Measurements from ENCODE around the gene SNU13.

GRCh38 chr22:41722496-41722895, 33.8 kb upstream of the SNU13 start:
- TF ChIP-seq CTCF (IDR thresholded peaks at IDR 0.05), result no peak
- TF ChIP-seq POLR2A (IDR thresholded peaks at IDR 0.05; ENCODE audit: low read depth), result no peak
- TF ChIP-seq POLR2AphosphoS5 (IDR thresholded peaks at IDR 0.05), result no peak

Measured in esophagus muscularis mucosa (tissue), 3 donors.